DMS153 treated with DMSO at 0.1 percent for 48 hours (cell line): ENCODE measurements around the gene MXRA7.

ENCODE experiments used
- DNase-seq: peaks from one replicate; lab custom pipeline; 2025; ENCODE audit not compliant: unreplicated experiment; lab: John Stamatoyannopoulos, UW

The MXRA7 gene

GRCh38 chr17:76678330-76678729 lies 32.4 kb downstream of the MXRA7 start:
- no peak for DNase-seq

DNA sequence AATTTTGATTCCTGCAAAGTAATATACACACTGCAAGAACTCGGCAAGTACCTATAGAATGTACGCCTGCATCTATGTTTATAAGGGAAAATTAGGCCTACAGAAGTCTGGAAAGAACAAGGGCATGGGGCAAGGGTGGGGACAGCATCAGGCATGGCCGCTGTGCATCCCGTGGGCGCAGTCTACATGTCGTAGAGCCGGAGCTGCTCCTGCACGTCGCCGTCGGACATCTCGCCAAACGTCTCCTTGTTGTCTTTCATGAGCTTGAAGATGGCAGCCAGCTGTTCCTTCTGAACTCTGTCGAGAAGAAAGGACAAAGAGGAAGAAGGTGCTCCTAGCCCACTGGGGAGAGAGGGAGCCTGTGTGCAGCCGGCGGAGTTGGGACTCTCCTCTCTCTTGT lies 33.4 kb downstream of the MXRA7 start:
- no peak for DNase-seq

DNA sequence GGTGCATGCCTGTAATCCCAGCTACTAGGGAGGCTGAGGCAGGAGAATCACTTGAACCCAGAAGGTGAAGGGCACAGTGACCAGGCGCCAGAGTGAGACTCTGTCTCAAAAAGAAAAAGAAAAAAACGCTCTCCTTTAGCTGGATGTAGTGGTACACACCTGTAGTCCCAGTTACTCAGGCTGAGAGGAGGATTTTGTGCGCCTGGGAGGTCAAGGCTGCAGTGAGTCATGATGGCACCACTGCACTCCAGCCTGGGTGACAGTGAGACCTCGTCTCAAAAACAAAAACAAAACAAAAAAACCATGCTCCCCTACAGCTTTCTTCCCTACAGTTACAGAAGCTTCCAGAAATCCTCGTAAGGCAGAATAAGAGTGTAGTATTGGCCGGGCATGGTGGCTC lies 34.1 kb downstream of the MXRA7 start:
- DNase-seq, result no peak

- no peak for DNase-seq
Observed at GRCh38 chr17:76675648-76676047, 35.1 kb downstream of the MXRA7 start.

- no peak for DNase-seq
Observed at GRCh38 chr17:76674600-76674999, 36.2 kb downstream of the MXRA7 start.

- no peak for DNase-seq
Observed at GRCh38 chr17:76673729-76674128, 37.0 kb downstream of the MXRA7 start.

DNA sequence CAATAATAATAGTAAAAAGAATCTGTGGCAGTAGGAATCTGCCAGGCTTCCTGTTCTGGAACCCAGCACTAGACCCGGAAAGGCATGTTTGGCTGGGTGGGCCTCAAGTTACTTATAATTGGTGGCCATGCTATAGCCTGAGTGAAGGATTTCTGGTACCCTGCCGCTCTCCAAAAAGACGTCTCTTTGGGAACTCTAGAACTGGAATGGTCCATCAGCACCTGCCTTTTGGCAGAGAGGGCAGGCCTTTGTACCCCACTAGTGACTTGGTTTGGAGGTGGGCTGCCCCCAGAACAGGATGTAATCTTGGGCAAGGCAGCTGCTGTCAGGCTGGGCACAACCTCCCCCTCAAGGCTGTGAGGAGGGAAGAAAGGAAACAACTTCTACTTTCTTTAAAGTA lies 37.9 kb downstream of the MXRA7 start:
- DNase-seq, result no peak

DNA sequence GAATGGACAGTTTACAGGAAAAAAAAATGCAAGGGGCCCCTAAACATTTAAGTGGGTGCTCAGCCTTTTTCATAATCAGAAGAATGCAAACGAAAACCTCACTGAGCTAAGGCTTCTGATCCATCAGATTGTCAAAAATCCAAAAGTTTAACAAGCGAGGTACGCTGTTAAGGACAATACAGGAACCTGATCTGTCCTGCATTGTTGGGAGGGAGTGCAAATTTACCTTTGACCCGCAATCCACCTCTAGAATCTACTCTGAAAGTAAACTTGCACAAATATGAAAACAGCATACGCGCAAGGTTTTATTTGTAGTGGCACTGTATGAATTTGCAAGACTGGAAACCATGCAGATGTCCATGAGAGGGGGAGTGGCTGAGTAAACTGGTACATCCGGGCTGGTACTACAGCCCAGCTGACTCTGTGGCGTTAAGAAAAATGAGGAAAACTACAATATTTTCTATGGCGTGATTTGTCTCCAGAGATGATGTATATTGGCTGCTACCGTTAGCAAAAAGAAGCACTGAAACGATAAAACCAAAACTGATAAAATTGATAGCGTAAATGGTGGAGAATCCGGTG lies 38.4 kb downstream of the MXRA7 start:
- DNase-seq, result peak; percentile 18

DNA sequence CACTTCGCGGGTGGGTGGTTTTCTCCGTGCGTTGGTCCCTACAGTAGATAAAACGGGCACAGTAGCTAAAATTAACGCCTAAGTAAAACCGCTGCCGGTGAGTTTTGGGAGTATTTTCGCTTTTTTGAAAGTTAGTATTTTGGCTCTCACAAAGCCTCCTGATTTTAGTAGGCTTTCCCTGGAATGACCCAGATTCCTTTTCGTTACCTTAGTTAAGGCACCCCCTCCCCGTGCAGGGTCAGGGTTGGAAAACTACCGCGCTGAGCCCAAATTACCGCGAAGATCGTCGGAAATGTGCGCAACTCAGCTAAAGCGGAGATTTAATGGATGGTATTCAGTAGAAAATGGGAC lies 38.9 kb downstream of the MXRA7 start:
- no peak for DNase-seq

DNA sequence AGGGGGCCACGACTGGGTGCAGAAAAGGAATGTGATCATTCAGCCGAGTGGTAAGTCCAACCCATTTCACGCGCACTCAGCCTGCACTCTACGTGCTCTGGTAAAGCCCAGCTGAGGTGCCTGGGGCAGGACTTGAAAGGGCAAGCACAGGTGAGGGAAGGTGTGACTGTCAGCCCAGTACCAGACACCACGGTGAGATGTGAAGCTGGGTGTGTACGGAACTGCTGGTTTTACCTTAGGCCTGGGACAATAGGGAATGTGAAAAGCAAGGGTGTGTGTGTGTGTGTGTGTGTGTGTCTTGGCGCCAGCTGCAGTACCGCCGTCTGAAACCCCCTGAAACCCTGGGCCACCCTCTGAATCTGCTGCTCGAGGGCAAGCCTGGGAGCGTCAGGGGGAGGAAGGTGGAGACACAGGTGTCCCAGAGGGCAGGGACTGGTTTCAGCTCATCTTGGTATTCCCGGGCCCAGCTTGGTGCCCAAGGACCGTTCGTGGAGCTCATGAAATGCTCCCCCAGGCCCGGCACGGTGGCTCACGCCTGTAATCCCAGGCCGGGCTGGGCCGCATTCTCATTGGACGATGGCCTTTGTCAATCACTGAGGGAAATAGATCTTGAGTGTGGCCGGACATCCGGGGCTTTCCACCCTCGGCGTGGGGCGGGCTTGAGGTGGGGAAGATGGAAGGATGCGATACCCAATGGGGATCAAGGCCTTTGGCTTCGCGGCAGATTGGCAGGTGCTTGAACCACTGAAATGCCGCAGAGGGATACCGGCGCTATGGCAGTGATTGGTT lies 39.4 kb downstream of the MXRA7 start:
- peak; percentile 99 for DNase-seq

GRCh38 chr17:76670718-76671122 lies 40.0 kb downstream of the MXRA7 start:
- no peak for DNase-seq

DNA sequence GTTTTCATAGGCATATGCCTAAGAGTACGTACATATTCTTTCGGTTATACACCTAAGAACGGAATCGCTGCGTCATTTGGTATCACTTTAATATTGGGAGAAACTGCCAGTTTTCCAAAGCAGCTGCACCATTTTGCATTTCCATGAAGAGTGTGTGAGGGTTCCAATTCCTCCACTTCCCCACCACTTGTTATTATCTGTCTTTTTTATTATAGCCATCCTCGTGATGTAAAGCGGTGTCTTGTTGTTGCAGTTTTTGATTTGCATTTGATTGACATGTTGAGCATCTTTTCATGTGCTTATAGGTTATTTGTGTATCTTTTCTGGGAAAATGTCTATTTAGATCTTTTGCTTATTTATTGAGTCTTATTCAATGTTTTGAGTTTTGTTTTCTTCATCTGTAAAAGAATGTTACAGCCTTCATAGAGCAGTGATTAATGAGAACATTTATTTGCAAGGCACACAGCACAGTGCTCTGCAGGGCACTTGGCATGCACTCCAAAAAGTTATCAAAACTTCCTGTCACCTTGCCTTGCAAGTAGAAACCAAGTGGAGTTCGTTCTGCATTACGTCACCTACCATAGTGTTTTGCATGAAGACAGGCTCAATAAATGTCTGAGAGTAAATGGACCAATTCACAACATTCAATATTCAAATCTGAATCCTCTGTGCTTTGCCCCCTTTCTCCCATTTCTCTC lies 40.6 kb downstream of the MXRA7 start:
- DNase-seq, result no peak

GRCh38 chr17:76667786-76668453 lies 42.8 kb downstream of the MXRA7 start:
- no peak for DNase-seq

GRCh38 chr17:76667491-76667755 lies 43.3 kb downstream of the MXRA7 start:
- DNase-seq, result no peak

- DNase-seq, result no peak
Observed at GRCh38 chr17:76660656-76661042, 50.1 kb downstream of the MXRA7 start.

GRCh38 chr17:76659928-76660655 lies 50.7 kb downstream of the MXRA7 start:
- peak; percentile 8 for DNase-seq

- no peak for DNase-seq
Observed at GRCh38 chr17:76658242-76658662, 52.5 kb downstream of the MXRA7 start.

- no peak for DNase-seq
Observed at GRCh38 chr17:76657505-76658241, 53.1 kb downstream of the MXRA7 start.

DNA sequence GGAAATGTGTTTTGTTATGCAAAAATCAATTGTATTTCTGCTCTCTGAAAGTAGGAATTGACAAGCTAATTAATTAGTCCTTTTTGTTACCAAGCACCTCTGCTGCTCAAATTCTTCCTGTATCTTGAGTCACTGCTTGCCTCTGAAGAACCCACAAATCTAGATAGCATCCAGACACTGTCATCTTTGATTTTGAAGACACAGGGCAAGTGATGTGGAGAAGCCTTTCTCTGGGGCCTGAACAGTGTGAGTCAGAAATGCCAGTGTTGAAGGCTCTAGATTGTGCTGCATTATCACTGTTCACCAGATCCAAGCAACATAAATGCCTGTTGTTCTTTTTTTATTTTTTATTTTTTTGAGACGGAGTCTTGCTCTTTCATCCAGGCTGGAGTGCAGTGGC lies 56.4 kb downstream of the MXRA7 start:
- DNase-seq, result no peak

GRCh38 chr17:76650504-76650903 lies 60.3 kb downstream of the MXRA7 start:
- no peak for DNase-seq

DNA sequence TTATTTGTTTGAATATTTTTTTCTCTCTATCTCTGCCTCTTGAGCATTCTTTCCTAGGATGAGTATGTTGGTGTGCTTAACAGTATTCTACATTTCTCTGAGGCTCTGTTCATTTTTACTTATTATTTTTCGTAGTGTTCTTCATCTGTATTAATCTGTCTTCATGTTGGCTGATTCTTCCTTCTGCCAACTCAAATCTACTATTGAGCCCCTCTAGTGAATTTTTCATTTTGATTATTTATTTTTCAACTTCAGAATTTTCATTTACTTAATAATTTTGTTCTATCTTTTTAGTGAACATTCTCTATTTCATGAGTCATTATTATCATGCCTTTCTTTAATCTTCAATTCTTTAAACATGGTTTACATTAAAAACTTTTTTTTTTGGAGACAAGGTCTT lies 64.1 kb downstream of the MXRA7 start:
- DNase-seq, result no peak
